ENCODE data around the gene PLEKHA1.
A peak's percentile ranks its signal among the peaks of the same experiment; 100 is the strongest.

PLEKHA1 gene

DNA sequence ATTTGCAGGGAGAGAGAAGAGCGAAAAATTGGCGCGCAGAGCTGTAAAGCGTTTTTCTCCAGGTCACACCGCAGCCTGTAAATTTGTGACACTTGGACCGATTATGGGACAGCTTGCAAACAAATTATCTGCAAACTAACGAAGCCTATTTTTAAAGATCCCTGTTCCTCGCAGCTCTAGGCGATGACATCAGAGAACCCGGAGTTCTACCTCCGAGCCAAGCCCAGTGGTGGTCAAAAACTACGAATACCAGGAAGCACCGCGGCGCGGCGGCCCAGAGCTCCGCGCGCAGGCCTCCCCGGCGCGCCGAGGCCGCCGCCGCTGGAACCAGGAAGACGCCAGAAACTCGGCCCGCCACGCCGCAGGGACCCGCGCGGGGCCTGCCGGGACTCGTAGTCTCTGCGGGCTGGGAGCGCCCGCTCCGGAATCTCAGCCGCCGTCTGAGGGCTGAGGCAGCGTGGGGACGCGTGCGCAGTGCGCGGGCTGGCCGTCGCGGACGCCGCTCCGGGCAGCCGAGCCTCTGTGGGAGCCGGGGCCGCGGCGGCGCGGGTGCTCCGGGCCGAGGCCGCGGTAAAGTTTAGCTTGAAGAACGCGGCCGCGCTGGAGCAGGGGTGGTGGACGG is at the start of gene PLEKHA1:
PLEKHA1 (plus strand) TSS at position 472 of the 622 bp plus-strand sequence. CDS start 18,493 bp downstream, outside the sequence.
- peak; percentile 67 for DNase-seq

GRCh38 chr10:122325235-122325634 is 49.3 kb upstream of the PLEKHA1 start:
- no peak for DNase-seq

- no peak for DNase-seq
Observed at GRCh38 chr10:122326385-122326784, 48.1 kb upstream of the PLEKHA1 start.

GRCh38 chr10:122326806-122327205 is 47.7 kb upstream of the PLEKHA1 start:
- DNase-seq: no peak

- DNase-seq: no peak
Observed at GRCh38 chr10:122327237-122328206, 47.0 kb upstream of the PLEKHA1 start.

- DNase-seq: no peak
Observed at GRCh38 chr10:122328676-122329075, 45.8 kb upstream of the PLEKHA1 start.

GRCh38 chr10:122329416-122329815 is 45.1 kb upstream of the PLEKHA1 start:
- no peak for DNase-seq

DNA sequence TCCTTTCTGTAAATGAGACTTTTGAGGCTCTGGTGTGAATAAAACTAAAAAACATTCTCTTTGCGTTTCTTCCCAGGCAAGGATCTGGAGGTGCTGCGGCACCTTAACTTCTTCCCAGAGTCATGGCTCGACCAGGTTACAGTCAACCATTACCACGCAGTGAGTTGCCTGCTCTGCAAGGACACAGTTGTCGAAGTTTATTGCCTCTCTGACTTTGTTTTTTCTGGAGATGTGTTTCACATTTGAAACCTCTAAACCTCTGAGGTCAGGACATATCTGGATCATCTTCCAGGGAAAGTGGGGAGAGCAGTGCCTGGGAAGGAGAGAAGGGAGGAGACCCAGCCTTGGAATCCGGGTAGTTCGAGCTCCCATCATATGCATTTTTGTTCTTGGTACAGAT is 43.4 kb upstream of the PLEKHA1 start:
- no peak for DNase-seq

DNA sequence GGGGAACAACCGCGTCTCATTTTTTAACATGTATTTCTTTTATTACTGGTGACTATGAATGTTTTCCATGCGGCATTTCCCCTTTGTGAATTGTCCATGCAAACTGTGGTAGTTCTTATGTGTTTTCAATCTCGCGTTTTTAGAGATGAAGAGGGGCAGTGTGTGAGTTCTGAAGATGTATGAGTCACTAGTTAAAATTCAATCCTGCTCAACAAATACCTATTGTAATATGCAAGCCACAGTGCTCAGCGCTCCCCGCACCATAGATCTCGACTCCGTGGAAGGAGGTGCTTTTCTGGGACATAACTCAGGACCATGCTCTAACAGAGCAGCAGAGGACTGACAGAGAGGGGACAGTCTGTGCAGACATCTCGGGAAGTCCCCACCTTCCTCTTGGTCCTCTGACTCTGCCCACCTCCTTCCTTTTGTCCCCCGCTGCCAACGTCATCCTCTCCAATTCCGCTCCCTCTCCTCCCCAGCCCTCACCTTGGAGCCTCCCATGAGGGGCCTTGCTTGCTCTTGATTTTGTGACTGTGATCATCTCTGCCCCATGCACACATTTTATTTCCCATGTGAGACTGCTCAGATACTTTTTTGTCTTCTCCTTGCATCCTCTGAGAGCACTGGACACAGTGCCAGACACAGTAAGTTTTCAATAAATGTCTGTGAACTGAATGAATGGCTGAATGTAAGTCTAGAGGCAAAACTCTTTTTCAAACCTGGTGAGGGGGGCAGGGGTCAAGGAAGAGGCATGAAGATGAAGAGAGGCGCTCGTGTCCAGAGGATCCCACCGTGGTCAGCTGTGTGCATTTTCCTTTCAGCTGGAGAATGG is 42.7 kb upstream of the PLEKHA1 start:
- no peak for DNase-seq

DNA sequence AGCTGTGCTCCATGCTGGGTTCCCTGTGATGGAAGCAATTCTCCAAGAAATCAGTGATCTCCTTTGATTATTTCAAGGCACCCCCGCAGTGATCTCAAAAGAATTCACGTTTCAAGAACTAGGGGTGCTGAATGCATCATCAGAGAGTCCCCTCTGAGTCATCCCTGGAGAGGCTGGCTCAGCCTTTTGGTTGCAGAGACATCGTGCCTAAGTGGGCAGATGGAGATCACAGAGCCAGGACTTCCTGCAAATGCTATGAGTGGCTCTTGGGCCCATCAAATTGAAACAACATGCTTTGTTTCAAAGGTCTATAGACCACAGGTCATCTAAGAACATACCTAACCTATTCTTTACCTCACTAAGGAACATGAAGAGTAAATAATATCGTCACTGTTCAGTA is 41.5 kb upstream of the PLEKHA1 start:
- DNase-seq: no peak

GRCh38 chr10:122336332-122336731 is 38.2 kb upstream of the PLEKHA1 start:
- no peak for DNase-seq

- DNase-seq: no peak
Observed at GRCh38 chr10:122336961-122337360, 37.5 kb upstream of the PLEKHA1 start.

DNA sequence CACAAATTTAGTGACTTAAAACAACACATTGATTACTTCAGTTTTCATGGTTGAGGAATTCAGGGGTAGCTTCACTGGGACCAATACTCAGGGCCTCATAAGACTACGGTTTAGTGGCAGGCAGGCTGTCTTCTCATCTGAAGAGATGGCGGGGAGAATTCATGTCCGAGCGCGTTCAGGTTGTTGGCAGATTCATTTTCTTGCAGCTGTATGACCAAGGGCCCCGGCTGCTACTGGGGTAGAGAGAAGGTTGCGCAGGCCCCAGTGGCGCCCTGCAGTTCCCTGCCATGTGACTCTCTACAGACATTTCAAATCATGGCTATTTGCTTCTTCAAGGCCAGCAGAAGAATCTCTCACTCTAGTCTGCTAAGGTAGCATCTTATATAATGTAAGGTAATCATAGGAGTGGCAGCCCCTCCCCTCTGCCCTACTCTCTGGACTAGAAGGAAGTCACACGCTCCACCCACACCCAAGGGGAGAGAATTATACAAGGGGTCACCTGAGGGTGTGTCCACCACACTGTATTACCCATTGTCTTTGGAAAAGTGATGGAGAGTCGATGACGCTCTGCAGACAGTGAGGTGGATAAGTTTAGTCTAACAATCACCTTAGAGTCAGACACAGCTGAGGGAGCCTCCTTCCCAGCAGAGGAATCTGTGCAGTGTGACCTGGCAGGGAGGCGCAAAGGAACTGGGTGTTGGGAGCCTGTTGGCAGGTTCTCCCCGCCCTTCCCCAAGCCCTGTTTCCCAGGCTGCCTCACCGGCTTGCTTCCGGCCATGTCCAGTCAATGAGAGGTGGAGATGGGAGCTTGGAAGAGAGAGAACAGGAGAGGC is 35.7 kb upstream of the PLEKHA1 start:
- DNase-seq: no peak

GRCh38 chr10:122341141-122341810 is 33.2 kb upstream of the PLEKHA1 start:
- DNase-seq: no peak

- DNase-seq: no peak
Observed at GRCh38 chr10:122342293-122343134, 32.0 kb upstream of the PLEKHA1 start.

- no peak for DNase-seq
Observed at GRCh38 chr10:122343135-122343800, 31.2 kb upstream of the PLEKHA1 start.

- DNase-seq: no peak
Observed at GRCh38 chr10:122343936-122344335, 30.6 kb upstream of the PLEKHA1 start.

DNA sequence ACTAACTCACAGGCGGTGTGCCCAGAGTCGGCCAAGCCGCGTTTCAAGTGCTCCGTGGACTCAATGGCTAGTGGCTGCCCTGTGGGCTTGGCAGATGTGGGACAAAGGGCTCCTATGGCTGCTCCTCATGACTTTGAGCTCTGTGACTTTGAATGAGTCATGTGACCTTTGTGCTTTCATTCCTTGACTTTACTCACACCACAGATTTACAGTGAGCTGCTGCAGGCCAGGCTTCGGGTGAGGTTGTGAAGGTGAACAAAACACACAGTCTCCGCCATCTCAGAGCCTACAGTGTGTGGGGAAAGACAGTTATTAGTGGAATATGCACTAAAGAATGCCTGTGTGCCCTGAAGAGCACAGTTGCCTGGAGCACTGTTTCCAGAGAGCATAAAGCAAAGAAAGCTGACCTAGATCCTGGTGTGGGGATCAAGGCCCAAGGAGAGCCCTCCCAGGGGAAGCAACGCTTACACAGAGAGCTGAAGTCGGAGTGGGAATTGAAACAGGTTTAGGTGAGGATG is 29.7 kb upstream of the PLEKHA1 start:
- no peak for DNase-seq

GRCh38 chr10:122346326-122346950 is 28.1 kb upstream of the PLEKHA1 start:
- no peak for DNase-seq

All from NCI-H2081 treated with DMSO at 0.1 percent for 48 hours (cell line).